Non-pigmented ciliary epithelial cell (primary cell): Measurements from ENCODE around the gene DFFA.
"Not testable (repeated sequence)": the region's sequence is repeated elsewhere in the genome, so short reads cannot be mapped to it uniquely, and the experiment has no call there.

Experiments used
- DNase-seq: peaks from one replicate; pipeline ENCODE4 v3.0.0-alpha.2; 2010; ENCODE audit warnings: low read depth

DFFA gene

GRCh38 chr1:10504249-10504648 is 31.9 kb upstream of the DFFA start:
- DNase-seq: no peak

- DNase-seq: no peak
Observed at GRCh38 chr1:10502206-10502605, 29.9 kb upstream of the DFFA start.

DNA sequence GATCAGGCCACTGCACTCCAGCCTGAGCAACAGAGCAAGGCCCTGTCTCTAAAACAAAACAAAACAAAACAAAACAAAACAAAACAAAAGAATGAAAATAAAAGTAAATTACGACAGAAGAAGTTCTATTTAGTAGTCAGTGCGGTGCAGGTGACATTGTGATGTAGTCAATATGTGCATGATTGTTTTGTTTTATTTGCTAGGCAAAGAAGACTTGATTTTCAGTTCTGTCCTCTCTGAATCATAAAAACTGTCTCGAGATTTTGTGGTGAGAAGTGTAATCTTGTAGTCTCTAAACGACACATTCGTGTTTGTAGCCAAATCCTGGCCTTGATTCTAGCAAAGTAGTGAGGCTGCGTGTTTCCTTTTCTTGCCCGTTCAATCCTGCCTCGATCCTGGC is 25.9 kb upstream of the DFFA start:
- DNase-seq: no peak

GRCh38 chr1:10497109-10497508 is 24.8 kb upstream of the DFFA start:
- DNase-seq: no peak

DNA sequence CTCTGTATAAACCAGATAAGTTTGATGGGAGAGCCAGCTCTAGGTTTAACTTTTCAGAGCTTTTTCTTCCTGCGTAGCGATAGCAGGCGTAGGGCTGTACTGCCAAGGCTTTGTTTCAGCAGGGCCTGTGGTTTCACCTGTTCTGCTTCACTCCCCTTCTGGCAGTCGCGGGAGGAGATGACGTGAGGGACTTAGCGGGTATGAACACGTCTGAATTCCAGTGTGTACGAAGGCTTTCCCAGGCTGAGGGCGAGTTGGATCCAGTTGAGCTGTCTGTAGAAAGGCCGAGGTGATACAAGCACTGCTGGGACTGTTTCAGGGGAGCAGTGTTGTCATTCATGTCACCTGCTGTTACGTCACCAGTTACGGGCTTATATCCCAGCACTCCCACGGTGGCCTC is 23.6 kb upstream of the DFFA start:
- no peak for DNase-seq

DNA sequence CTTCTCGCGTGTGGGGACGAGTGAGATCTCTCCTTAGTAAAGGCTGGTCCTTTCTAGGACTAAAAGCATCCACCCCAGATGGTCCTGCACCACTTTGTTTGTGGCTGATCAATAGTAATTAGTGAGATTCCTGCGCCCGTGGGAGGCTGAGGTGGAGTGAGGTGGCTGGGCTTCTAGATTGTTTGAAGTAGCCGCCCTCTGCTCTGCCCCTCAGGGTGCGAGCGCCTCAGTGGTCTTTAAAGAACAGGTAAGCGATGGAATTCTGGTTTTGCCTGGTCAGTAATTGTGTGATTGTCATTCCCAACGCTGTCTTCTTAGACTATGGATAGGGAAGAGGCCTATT is 23.1 kb upstream of the DFFA start:
- DNase-seq: no peak

DNA sequence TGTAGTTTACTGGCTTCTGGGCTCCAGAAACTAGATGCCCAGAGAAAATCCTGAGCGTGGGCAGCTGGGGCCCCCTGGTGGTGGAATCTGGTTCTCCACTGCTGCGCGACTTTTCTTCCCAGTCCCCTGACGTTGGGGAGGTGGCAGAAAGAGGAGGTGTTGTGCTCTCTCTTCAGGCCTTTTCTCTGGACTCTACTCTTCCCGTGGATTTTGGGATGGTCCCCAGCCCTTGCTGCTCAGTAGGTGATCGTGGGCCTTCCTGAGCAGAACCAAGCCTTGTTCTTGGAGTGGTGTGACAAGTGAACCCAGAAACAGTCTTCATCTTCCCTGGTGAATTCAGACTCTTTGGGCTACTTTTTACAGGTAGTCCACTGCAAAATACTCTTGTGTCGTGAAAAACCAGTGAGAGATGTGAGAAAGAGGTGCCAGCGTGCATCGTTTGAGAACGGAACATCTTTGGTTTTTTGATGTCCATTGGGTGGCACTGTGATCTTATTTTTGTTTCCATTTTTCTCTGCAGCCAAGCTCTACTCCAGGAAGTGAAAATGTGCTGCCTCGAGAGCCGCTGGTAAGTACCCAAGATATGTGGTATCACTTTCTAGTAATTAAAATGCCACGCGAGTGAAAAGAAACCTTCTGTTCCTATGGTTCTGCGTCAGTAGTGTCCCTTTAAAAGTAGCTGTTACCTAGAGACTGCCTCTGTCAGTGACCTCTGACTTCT is 22.6 kb upstream of the DFFA start:
- DNase-seq: no peak

DNA sequence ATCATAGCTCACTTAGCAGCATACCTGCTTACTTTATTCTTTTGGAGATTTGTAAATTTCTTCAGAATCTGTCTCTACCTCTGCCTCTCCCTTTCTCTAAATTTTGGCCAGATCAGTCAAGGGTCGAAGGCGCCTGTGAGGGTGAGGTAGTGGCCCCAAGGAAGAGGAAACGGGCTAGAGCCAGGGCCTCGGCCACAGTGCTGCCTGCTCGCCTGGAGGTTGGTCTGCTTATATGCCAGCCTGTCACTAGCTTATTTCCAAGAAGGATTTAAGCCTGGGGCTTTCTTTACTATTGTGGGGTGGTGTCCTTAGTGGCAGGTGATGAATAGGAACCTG is 22.1 kb upstream of the DFFA start:
- DNase-seq: no peak

- no peak for DNase-seq
Observed at GRCh38 chr1:10490286-10490970, 18.1 kb upstream of the DFFA start.

DNA sequence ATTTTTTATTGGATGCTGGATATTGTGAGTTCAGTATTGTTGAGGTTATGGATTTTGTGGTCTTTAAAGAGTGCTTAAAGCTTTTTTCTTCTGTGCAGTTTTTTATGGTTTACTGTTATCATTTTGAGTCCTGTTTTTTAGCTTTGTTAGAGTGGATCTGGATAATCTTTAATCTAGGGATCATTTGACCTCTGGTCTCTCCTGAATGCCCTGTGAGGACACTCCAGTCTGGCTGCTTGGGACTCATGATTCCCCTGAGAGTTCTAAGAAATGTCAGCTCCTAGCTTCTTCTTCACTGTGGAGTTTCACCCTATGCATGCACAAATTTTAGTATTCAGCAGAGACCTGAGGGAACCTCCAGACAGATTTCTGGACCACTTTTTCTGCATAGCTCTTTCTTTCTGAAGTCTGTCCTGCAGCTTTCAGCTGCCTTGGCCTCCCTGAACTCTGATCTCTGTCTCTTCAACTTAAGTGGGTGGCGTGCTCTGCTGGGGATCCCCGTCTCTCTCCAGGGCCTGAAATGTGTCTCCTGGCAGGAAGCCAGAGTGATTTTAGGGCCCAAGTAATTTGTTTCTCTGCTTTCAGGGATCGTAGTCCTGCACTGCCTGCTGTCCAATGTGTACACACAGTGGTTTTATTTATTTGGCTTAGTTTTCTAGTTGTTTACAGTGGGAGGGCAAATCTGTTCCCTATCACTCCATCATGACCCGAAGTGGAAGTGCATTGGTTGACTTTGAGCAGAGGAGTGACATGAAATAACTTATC is 17.1 kb upstream of the DFFA start:
- DNase-seq: no peak

DNA sequence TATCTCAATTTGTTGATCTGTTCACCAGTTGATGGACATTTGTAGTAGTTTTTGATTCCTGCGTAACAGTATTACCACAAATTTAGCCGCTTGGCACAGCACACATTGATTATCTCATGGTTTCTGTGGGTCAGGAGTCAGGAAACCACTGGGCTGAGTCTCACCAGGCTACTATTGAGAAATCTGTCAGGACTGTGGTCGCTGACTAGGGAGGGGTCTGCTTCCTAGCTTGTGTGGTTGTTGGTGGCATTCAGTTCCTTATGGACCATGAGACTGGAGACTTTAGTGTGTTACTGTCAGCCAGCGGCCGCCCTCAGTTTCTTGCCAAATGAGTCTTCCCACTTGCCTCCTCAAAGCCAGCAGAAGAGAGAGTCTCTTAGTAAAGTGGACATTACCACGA is 12.2 kb upstream of the DFFA start:
- DNase-seq: no peak

- no peak for DNase-seq
Observed at GRCh38 chr1:10480614-10481013, 8.3 kb upstream of the DFFA start.

DNA sequence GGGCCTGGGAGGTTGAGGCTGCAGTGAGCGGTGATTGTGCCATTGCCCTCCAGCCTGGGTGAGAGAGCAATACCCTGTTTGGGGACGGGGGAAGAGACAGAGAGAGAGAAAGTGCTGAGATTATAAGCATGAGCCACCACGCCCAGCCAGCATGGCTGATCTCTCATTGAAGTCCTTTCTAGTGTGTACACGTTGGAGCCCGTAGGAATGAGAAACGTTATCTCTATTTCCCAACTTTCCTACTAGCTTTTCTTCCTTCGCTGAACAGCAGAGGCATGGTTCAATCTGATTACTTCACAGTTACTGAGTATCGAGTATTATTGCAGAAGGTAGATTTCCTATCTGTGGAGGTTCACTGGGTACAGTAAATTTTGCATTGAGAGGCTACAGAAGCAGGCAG is 7.0 kb upstream of the DFFA start:
- no peak for DNase-seq

GRCh38 chr1:10475510-10475909 is 3.2 kb upstream of the DFFA start:
- no peak for DNase-seq

- DNase-seq: peak; percentile 46
Observed at GRCh38 chr1:10474613-10475507, 2.5 kb upstream of the DFFA start, which contains the start of gene PEX14. TSS of gene PEX14 (plus strand) at chr1:10474950. CDS start at chr1:10474967, 17 bp downstream.

- not testable (repeated sequence) for DNase-seq
Observed at GRCh38 chr1:10474309-10474612, 1.9 kb upstream of the DFFA start.

DNA sequence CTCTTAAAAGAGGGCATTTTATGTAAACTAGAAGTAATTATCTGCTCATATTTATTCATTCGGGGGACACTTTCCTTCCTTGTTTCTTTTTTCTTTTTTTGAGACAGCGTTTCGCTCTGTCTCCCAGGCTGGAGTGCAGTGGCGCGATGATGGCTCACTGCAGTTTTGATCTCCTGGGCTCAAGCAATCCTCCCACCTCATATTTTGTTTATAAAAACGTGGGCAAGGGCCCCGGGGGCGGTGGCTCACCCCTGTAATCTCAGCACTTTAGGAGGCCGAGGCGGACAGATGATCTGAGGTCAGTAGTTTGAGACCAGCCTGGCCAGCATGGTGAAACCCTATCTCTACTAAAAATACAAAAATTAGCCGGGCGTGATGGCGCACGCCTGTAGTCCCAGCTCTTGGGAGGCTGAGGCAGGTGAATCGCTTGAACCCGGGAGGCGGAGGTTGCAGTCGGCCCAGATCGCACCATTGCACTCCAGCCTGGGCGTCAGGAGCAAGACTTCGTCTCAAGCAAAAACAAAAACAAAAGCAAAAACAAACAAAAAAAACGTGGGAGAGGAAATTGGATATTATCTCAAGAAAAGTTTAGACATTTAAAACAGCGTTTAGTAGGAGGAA is 926 bp upstream of the DFFA start:
- no peak for DNase-seq

DNA sequence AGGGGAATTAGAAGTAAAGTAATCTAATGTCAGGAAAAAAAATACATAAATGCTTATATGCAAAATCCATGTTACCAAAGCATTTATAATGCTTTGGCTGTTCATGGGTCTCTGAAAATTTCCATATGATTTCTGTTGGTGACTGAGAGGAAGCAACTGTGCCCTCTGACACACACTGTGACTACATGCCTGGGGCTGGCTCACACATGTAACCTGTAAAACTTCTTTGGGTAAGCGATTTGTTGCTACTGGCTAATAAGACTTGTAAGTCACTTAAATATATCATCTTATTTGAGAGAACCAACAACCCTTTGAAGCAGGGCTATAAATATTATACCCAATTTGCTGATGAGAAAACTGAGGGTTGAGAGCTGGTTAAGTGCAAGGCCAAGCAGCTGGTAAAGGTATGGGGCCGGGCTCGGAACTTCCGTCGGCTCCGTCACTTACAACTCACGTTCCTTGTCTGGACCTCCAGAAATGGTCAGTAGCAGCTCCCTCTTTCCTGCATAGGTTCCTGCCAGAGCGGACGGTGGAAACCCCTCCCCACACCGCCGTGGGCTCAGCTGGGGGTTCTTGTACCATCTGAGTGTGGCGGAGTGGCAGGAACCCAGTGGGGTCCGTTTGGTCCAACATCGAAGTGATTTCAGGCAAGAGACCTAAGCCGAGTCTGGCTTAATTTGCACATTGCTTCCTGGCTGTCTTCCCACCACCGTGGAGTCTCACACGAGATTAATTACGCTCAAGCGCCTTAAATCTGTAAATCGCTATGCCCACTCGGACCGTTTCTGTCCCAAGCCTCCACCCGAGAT is 714 bp downstream of the DFFA start:
- DNase-seq: no peak

GRCh38 chr1:10470043-10470442 is 2.3 kb downstream of the DFFA start:
- no peak for DNase-seq

DNA sequence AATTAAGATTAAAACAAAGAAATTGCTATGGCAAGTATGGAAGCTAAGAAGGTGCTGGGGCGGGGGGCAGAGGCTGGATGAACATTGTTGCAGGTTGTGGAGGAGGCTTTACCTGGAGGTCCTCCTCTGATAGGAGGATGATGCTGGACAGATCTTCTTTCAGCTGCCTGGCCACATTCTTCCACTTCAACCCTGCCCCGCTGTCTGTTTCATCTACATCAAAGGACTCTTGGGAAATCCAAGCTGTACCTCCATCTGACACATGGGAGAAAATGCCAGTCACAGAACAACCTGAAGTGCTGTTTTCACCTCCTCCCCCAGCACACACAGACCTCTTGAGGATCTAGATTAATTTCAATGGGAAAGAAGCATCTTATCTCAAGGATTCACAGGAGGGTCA is 5.3 kb downstream of the DFFA start:
- DNase-seq: no peak

- DNase-seq: peak; percentile 78
Observed at GRCh38 chr1:10459184-10459583, 13.1 kb downstream of the DFFA start.
